Central memory CD4-positive, alpha-beta T cell (primary cell): ENCODE data around the gene ATP8B1.
"Not testable (repeated sequence)": the region's sequence is repeated elsewhere in the genome, so short reads cannot be mapped to it uniquely, and the experiment has no call there.

Experiments used
- DNase-seq: peaks from one replicate; pipeline ENCODE4 v3.0.0; 2022
- total RNA-seq, 3 experiments: gene quantifications; one replicate each; lab custom pipeline; 2026; lab: John Stamatoyannopoulos, UW

ATP8B1 gene
- 0 to 0.39 (median 0.07) reads per million in 3 experiments for total RNA-seq

DNA sequence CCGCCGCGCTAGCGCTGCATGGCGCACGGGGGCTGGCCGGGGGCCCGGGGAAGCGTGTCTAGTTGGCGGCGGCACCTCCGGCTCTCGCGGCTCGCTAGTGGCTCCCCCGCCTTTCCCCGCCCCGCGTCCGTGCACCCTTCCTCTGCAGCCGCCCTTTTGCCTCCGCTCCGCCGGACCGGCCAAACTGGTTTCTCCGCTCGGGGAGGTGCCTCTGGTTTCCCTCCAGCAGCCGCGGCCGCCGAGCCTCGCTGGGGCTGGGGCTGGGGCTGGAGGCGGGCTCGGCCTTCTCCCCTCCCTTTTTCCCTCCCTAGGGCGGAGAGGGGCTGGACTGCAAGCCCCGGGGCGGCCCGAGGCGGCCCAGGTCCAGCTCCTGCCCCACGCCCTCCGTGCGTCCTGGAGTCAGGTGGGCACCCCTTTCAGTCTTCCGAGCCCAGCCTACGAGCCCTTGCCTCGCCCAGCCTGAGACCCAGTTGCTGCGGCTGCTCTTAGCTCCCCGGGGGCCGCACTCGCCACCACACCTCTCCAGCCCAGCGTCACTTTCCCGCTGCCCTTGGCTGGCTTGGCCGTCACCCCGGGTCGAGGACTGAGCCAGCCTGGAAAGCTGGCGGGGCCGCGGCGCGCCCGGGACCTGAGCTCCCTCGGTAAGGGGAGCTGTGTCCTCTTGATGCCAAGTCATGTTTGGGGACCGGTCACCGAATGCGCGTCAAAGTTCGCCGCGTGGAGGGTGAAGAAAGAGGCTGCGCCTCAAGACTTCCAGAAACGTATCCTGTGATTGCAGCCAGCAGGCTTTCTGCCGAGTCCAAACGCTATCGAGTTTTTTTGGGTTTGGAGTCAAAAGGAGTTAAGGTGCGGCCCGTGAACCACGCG lies at the start of gene ATP8B1:
Gene ATP8B1 (minus strand): TSS at position 213 of the 867 bp plus-strand sequence. CDS start 71,508 bp downstream, outside the sequence.
- no peak for DNase-seq

DNA sequence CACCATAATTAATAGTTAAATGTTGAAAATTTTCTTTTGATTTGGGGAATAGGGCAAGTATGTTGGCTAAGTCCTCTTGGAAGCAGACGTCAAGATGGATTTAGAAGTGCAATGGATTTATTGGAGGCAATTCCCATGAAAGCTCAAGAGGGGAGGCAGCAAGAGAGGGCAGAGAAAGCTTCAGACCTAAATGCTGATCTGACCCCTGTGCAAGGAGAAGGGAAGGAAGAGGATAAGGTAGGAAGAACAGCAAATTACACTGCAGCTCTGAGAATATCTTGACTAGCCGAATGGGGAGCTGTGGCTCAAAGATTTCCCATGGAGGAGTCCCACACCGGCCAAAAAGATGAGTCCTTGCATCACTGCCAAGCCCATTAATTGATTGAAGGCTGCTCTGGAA lies 46.9 kb upstream of the ATP8B1 start:
- no peak for DNase-seq

DNA sequence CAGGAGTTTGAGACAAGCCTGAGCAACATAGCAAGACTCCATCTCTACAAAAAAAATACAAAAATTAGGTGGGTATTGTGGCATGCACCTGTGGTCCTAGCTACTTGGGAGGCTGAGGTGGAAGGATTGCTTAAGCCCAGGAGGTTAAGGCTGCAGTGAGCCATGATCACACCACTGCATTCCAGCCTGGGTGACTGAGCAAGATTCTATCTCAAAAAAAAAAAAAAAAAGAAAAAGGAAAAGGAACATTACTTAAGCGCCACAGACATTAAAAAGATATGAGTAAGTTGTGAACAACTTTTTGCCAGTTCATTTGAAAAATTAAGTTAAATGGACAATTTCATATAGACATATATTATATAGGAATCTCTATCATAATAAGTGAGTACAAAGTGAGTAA lies 45.3 kb upstream of the ATP8B1 start:
- DNase-seq: not testable (repeated sequence)

DNA sequence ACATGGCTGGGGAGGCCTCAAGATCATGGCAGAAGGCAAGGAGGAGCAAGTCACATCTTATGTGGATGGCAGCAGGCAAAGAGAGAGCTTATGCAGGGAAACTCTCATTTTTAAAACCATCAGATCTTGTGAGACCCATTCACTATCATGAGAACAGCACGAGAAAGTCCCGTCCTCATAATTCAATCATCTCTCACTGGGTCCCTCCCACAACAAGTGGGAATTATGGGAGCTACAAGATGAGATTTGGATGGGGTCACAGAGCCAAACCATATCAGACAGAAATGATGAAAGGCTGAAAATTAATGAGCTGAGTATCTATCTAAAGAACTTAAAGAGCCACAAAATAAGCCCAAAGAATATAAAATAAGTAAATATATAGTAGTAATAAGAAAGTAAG lies 44.3 kb upstream of the ATP8B1 start:
- not testable (repeated sequence) for DNase-seq

DNA sequence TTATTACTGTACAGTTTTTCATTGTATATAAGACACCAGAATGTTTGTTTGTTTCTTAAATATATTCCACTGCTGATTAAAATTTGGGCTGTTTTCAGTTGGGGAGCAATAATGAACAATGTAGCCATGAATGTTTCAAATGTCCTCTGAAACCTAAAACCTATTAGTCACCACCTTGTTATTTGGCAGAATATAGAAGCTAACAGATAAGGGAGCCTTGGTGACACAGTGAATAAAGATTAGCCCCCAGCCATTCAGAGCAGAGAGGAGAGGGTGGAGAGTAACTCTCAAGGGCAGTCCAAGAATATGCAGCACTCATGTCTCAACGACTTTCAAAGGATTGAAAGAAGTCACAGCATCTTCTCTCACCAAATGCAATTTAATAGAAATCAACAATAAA lies 43.1 kb upstream of the ATP8B1 start:
- DNase-seq: no peak

DNA sequence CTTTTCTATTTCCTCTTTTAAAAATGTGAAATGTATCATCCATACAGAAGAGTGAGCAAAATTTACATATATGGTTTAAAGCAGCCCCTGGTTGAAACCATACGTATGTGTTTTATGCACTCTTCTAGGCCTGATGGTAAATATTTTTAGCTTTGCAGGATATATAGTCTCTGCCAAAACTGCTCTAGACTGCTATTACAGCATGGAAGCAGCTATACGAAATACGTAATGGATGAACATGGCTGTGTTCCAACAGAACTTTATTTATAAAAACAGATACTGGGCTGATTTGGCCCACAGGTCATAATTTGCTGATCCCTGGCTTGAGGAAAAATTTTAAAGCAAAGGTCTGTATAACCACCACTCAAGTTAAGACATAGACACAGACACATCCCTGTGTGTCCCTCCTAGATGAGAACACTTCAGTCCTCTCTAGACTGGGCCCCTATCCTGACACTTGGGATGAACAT lies 42.5 kb upstream of the ATP8B1 start:
- no peak for DNase-seq

DNA sequence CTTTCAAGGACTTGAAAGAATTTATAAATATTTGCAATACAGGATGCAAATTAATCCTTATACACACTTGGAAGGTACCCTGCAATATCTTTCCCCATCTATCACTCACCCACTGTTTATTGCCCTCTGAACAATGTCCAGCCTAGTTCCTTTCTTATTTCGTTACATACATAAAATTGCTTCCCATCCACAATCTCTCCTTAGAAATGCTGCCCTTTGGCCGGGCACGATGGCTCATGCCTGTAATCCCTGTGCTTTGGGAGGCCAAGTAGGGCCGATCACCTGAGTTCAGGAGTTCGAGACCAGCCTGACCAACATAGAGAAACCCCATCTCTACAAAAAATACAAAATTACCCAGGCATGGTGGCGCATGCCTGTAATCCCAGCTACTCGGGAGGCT lies 41.2 kb upstream of the ATP8B1 start:
- no peak for DNase-seq

DNA sequence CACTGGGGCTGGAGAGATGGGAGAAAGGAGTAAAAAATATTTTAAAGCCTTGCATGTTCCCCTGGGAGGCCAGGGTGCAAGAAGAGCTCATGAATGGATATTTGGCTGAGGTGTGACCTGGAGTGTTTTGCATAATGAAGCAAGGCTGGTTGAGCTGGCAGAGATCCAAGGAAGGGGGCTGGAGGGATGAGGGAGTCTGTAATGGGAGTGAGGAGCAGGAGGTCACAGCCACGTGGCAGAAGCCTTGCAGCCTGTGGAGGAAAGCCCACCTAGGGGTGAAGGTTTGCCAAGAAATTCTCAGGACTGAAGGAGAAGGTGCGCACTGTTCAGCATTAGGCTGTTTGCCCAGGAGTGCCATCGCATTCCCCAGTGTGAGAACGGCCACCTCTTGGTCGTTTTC lies 40.3 kb upstream of the ATP8B1 start:
- no peak for DNase-seq

DNA sequence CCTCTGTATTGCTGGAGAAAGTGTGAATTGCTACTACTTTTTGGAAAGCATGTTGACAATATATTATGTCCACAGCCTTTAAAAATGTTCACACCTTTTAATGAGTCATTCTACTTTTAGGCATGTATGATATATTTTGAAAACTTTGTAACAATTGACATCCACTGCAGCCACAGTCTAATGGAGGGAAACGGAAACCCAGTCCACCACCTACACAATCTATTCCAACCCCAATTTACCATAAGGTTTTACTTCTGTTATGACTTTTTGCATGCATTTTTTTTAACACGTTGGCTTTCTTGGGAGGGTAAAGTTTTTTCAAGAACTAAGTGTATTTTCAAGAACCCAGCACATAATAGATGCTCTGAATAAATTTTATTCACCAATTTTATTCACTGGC lies 38.5 kb upstream of the ATP8B1 start:
- DNase-seq: no peak

DNA sequence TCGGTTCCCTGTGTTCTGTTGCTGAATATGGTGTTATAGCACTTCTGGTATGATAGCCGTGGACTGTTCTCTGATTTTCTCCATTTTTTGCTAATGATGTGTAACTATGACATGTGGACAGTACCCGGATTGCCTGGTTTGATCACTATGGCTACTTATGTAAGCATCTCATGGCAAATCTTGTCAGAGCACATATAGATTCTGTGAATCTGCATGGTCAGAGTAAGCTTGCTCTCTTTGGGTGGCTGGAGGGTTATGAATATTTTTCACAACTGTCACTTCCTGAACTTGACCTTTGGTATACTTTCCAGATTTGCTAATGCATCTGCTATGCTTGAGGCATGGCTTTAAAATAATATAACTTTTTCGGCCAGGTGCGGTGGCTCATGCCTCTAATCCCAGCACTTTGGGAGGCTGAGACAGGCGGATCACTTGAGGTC lies 36.8 kb upstream of the ATP8B1 start:
- DNase-seq: no peak

DNA sequence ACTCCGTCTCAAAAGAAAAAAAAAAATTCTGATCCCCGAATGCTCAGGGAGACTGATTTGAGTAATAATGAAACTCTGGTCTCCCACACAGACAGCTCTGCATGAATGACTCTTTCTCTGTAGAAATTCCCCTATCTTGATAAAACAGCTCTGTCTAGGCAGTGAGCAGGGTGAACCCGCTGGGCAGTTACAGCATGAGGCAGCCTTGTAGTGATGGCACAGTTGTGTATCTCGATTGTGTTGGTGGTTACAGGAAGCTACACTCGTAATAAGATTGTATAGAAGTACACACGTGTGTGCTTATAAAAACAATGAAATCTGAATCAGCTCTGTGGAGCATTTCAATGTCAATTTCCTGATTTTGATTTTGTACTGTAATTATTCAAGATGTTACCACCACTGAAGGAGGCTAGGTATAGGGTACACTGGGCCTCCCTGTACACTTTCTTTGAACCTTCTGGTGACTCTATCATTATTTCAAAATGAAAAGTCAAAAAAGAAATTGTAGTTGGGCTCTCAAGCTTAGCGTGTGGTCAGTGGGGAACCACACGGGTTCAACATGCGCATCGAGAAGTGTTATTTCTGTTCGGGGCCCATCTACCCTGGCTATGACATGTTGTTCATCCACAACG lies 34.9 kb upstream of the ATP8B1 start:
- no peak for DNase-seq

DNA sequence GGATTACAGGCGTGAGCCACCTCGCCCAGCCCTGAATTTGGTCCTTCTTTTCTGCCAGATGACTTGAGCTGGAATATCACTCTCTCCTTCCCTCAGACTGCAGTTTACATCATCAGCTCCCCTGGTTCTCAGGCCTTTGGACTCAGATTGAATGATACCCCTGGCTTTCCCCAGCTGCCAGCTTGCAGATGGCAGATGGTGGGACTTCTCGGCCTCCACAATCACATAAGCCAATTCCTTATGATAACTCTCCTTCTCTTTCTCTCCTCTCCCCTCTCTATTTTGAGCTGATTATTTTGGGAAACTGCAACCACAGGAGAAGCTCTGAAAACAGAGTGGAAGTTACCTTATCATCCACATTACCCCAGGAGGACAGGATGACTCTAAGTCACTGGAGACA lies 33.4 kb upstream of the ATP8B1 start:
- no peak for DNase-seq

DNA sequence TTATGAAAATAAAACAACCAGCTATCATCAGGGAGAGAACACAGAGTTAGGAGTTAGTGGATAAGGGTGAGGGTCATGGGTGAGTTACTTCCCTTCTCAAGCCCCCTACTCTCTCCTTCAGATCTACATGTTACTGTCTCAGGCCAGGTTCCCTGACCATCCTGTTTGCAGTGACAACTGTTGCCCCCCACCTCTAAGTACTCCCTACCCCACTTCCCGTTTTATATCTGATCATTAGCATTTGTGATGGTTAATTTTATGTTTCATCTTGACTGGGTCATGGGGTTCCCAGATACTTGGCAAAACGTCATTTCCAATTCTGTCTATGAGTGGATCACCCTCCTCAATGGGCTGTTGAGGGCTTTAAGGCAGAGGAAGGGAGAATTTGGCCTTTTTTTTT lies 32.8 kb upstream of the ATP8B1 start:
- no peak for DNase-seq

DNA sequence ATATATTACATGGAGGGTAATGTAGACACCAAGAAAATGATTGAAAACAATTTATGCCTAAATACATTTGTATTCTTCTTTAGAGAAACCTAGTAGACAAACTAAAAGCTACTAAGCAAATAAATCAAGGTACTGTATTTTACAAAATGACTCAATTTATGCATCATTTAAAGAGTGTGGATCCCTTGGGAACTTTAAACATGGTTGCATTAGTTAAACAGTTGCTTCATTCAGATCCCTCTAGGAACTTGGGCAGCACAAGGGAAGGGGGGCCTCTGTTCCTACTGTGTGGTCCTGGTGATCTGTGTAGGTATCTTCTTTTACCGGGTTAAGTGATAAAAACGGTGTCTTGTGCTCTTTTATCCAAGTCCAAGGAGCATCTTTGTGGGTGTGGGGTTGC lies 31.5 kb upstream of the ATP8B1 start:
- no peak for DNase-seq

DNA sequence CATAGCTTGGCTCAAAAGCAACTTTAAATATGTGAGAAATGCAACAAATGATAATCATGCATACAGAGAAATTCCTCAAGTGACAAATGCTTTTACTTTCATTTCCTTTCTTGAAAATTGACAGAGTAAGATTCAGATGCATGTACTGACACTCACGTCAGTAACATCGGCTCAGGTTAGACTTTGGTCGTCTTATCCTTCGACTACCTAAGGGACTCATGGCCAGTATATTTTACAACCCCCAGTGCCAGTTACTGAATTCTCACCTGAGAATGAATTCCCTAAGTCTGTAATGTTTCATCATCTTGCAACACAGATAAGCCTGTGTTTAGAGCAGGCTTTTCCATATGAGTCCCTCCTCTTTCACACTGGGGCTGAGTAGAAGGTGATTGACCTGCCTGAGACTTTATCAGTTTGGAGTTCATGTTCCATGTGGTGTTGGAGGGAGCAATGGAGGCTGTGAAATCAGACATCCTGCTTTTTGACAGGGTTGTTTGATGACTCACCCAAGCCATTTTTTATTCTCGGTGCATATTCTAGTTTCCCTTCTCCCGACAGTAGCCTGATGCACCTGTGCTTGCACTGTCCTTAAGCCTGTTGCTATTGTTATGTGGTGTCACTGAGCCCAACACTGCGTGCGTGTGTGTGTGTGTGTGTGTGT lies 30.5 kb upstream of the ATP8B1 start:
- no peak for DNase-seq

DNA sequence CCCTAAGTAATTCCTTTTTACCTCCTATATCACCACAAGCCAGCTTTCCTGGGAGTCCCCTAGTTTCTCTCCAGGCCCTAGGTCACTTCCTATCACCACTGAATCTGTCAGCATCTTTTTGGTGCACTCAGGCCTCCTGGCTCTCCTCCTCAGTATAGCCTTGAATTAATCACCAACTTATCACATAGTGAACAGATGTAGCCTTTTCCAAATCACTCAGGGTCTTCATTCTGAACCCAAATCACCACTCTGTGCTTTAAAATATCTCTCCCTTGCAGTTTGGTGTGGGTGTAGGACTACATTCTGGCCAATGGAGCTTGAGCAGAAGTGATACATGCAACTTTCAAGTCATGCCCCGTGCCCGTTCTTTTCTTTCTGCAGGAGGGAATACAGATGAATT lies 29.6 kb upstream of the ATP8B1 start:
- DNase-seq: no peak

DNA sequence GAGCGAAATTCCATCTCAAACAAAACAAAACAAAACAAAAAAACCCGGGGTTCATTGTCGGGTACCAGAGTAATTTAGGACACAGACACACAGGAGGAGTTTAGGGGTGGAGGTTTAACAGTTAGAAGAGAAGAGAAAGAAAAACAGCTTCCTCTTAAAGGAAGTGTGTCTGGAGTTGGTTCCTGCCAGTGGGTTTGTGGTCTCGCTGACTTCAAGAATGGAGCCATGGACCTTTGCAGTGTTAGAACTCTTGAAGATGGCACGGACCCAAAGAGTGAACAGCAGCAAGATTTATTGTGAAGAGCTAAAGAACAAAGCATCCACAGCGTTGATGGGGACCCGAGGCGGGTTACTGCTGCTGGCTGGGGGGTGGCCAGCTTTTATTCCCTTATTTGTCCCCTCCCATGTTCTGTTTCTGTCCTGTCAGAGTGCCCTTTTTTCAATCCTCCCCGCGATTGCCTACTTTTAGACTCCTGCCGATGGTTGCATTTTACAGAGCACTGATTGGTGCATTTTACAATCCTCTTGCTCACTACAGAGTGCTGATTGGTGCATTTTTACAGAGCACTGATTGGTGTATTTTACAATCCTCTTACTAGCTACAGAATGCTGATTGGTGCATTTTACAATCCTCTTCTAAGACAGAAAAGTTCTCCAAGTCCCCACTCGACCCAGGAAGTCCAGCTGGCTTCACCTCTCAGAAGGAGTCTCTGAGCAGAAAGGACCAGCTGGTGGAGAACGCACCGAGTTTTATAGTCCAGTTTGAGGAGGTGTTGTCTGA lies 28.7 kb upstream of the ATP8B1 start:
- DNase-seq: no peak

DNA sequence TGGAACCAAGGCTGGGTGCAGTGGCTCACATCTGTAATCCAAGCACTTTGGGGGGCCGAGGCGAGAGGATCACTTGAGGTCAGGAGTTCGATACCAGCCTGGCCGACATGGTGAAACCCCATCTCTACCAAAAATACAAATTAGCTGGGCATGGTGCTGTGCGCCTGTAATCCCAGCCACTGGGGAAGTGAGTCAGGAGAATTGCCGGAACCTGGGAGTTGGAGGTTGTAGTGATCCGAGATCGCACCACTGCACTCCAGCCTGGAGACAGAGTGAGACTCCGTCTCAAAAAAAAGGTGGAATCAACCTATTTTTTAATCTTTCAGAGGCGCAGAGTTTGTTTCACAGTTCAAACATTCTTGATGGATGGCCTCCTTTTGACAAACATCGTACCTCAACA lies 24.5 kb upstream of the ATP8B1 start:
- DNase-seq: no peak

DNA sequence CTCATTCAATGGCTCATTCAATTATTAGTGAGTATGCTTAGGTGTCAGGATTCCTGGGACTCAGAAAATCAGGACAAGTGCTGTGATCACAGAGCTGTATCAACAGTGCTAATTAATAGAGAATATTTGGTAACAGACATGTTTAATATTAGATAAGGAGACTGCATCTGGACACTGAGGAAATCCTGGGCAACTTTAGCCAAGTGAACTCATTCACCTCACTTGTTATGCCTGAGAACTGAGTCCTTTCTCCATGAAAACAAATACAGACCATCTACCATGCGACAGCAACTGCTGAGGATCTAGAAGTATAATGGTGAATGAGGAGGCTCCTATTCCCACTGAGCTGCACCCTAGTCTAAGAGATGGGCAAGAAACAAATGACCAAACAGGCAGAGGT lies 23.1 kb upstream of the ATP8B1 start:
- DNase-seq: no peak

DNA sequence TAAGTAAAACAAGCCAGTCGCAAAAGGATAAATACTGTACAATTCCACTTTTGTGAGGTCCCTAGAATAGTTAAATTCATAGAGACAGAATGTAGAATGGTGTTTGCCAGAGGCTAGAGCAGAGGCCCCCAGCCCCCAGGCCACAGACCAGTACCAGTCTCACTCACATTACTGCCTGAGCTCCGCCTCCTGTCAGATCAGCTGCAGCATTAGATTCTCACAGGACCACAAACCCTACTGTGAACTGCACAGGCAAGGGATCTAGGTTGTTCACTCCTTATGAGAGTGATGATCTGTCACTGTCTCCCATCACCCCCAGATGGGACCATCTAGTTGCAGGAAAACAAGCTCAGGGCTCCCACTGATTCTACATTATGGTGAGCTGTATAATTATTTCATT lies 17.5 kb upstream of the ATP8B1 start:
- not testable (repeated sequence) for DNase-seq

DNA sequence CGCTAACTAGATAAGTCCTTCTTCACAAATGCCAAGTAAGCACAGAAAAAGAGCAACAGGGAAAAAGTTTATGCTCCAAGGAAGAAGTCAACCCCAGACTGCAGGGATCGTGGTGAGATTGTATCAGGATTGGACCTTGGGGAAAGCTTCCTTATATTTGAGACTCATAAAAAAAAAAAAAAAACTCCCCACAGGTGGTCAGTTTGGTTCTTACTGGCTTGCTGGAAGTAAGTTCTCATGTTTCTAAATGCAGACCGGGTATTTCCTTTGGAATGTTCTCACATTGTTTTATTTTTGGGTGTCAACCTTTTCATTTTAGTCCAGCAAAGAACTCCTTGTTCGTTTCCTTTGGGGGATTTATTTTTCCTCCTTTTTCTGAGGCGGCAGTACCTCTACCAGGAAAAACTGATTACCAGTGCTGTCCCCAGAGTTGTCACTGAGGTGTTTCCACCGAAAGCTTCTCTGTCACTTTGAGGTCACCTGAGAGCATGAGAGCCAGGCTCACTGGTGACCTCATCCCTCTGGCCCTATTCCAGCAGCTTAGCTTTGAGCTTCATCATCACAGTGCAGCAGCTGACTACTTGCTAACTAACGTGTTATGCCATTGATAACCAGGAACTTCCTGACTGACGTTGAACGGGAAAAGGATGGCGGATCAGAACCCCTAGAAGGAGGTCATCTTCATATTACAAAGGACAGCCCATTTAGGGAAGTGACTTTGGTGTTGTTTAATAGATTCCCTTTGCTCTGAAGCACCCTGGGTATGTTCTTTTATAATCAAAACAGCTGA lies 16.8 kb upstream of the ATP8B1 start:
- DNase-seq: no peak

DNA sequence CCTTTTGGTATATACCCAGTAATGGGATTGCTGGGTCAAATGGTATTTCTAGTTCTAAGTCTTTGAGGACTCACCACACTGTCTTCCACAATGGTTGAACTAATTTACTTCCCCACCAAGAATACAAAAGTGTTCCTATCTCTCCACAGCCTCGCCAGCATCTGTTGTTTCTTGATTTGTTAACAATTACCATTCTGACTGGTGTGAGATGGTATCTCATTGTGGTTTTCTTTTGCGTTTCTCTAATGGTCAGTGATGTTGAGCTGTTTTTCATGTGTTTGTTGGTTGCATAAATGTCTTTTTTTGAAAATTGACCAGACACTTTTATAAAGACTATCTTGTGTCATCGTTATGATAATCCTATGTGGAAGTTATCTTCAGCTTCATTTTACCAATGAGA lies 16.0 kb upstream of the ATP8B1 start:
- no peak for DNase-seq
